Neural cell (in vitro differentiated cells): Measurements from ENCODE around the gene OBSCN. TPM values are rescaled to one million over a fixed set of nuclear protein-coding genes. Genes with fewer than 3 reads are reported as not detected.

Experiments
- H2AFZ ChIP-seq: fragments of 200-600, 300-800 bp; sonication (generic), shearing (Covaris generic); 2 replicates; pipeline ENCODE4 v1.6.0; 2014; ENCODE audit warnings: low read depth, mild to moderate bottlenecking, antibody characterized with exemption, low read length, moderate library complexity
- H3F3A ChIP-seq: fragments of 200-600 bp; shearing (Covaris generic); 2 replicates; pipeline ENCODE4 v1.6.1; 2016; ENCODE audit warnings: mild to moderate bottlenecking, moderate library complexity, mixed read lengths, antibody characterized with exemption, low read length; ENCODE audit not compliant: insufficient read depth, poor library complexity, severe bottlenecking
- H3K27ac ChIP-seq: fragments of 200-600, 300-800 bp; sonication (generic), shearing (Covaris generic); 2 replicates; pipeline ENCODE4 v1.5.1; 2014; ENCODE audit warnings: mild to moderate bottlenecking, low read length, moderate library complexity
- H3K27me3 ChIP-seq: fragments of 300-800, 200-600 bp; sonication (generic), shearing (Covaris generic); 2 replicates; pipeline ENCODE4 v1.6.0; 2014; ENCODE audit warnings: mild to moderate bottlenecking, low read depth, low read length, moderate library complexity; ENCODE audit not compliant: insufficient read depth
- H3K36me3 ChIP-seq: fragments of 300-800, 200-600 bp; sonication (generic), shearing (Covaris generic); 2 replicates; pipeline ENCODE4 v1.5.1; 2014; ENCODE audit warnings: mild to moderate bottlenecking, antibody characterized with exemption, low read length, moderate library complexity; ENCODE audit not compliant: insufficient read depth
- H3K4me2 ChIP-seq: fragments of 300-800, 200-600 bp; sonication (generic), shearing (Covaris generic); 2 replicates; pipeline ENCODE4 v1.6.0; 2014; ENCODE audit warnings: mild to moderate bottlenecking, low read length
- H3K4me3 ChIP-seq: fragments of 300-800, 200-600 bp; sonication (generic), shearing (Covaris generic); 2 replicates; pipeline ENCODE4 v1.5.1; 2014; ENCODE audit warnings: mild to moderate bottlenecking, low read length, moderate library complexity
- H3K79me2 ChIP-seq: fragments of 200-600 bp; shearing (Covaris generic); replicated peaks from 2 replicates; pipeline ENCODE4 v1.6.0; 2014; ENCODE audit warnings: mild to moderate bottlenecking, low read length, moderate library complexity; ENCODE audit not compliant: insufficient read depth
- H3K9ac ChIP-seq: fragments of 300-800, 200-600 bp; sonication (generic), shearing (Covaris generic); 2 replicates; pipeline ENCODE4 v1.6.1; 2016; ENCODE audit warnings: mild to moderate bottlenecking, low read length, mixed read lengths
- H3K9me2 ChIP-seq: fragments of 200-600 bp; shearing (Covaris generic); 2 replicates; pipeline ENCODE4 v1.6.1; 2016; ENCODE audit warnings: mild to moderate bottlenecking, low read length, mixed read lengths; ENCODE audit not compliant: insufficient read depth
- H3K9me3 ChIP-seq: fragments of 200-600, 300-800 bp; sonication (generic), shearing (Covaris generic); 2 replicates; pipeline ENCODE4 v1.6.1; 2016; ENCODE audit warnings: mild to moderate bottlenecking, mixed run types, low read length, moderate library complexity, mixed read lengths
- H4K20me1 ChIP-seq: fragments of 200-600 bp; shearing (Covaris generic); 2 replicates; pipeline ENCODE4 v1.6.1; 2016; ENCODE audit warnings: mild to moderate bottlenecking, mixed run types; ENCODE audit not compliant: insufficient read depth
- EP300 ChIP-seq: fragments of 450-650 bp; conservative IDR thresholded peaks from 2 replicates; pipeline ENCODE4 v1.6.1; 2014; ENCODE audit warnings: antibody characterized with exemption, mild to moderate bottlenecking, moderate library complexity; ENCODE audit not compliant: poor library complexity, severe bottlenecking
- EZH2 ChIP-seq: fragments of 200-600, 300-800 bp; shearing (Covaris generic), sonication (generic); IDR thresholded peaks from 2 replicates; pipeline ENCODE4 v1.6.1; 2014; ENCODE audit warnings: antibody characterized with exemption, low read length, borderline replicate concordance, mild to moderate bottlenecking; ENCODE audit not compliant: insufficient read depth, poor library complexity, severe bottlenecking
- MXI1 ChIP-seq: fragments of 450-650 bp; conservative IDR thresholded peaks from 2 replicates; pipeline ENCODE4 v1.6.1; 2014; ENCODE audit warnings: antibody characterized with exemption, mild to moderate bottlenecking; ENCODE audit not compliant: poor library complexity, severe bottlenecking
- POLR2AphosphoS5 ChIP-seq: IDR thresholded peaks from 2 replicates; pipeline ENCODE4 v1.6.1; 2012
- RAD21 ChIP-seq: fragments of 450-650 bp; conservative IDR thresholded peaks from 2 replicates; pipeline ENCODE4 v1.6.1; 2014; ENCODE audit warnings: antibody characterized with exemption, mild to moderate bottlenecking, moderate library complexity
- SMC3 ChIP-seq: fragments of 450-650 bp; conservative IDR thresholded peaks from 2 replicates; pipeline ENCODE4 v1.6.1; 2014; ENCODE audit warnings: antibody characterized with exemption, mild to moderate bottlenecking, moderate library complexity; ENCODE audit not compliant: poor library complexity
- TAF1 ChIP-seq: IDR thresholded peaks from 2 replicates; pipeline ENCODE4 v1.6.1; 2012; ENCODE audit warnings: low read depth
- polyA plus RNA-seq: library from polyadenylated mRNA; depleted of rRNA; stranded (reverse); fragments of >200 nt; gene quantifications from 2 replicates; pipeline ENCODE4 v1.2.3, GENCODE V29; 2014
- TF ChIP-seq, protein P1 (sequence below): fragments of 450-650 bp; IDR thresholded peaks from 2 replicates; pipeline ENCODE4 v1.5.1; 2014; ENCODE audit warnings: antibody characterized with exemption, mild to moderate bottlenecking, moderate library complexity; ENCODE audit not compliant: poor library complexity, severe bottlenecking
- TF ChIP-seq, protein P2 (sequence below): IDR thresholded peaks from 2 replicates; pipeline ENCODE4 v1.6.1; 2012; ENCODE audit warnings: borderline replicate concordance

Gene OBSCN
- polyA plus RNA-seq, 1 donor from 2014 or later: 7.2 TPM

DNA sequence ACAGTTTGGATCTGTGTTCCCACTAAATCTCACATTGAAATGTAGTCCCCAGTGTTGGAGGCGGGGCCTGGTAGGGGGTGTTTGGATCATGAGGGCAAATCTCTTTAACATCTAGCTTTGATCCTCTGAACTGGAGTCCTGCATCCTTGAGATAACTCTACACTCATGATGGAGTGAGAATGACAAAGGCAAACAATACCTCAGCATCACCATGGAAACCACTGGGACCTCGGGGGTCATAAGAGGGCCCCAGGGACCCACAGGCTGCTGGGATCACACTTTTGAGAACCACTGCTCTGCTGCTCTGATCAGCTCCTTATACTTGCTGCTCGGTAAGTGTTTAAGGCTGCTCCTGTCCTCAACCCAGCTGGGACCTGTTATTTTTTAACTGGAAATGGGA, 13.4 kb upstream of the OBSCN start:
- peaks cover 4% of the 10 kb centered on the region for H3K9me3 ChIP-seq
- no peaks in the 10 kb centered on the region for H3K9me2 ChIP-seq
- H3F3A ChIP-seq: no peaks in the 10 kb centered on the region
- no peak for TF ChIP-seq TAF1
- TF ChIP-seq, protein P1, sequence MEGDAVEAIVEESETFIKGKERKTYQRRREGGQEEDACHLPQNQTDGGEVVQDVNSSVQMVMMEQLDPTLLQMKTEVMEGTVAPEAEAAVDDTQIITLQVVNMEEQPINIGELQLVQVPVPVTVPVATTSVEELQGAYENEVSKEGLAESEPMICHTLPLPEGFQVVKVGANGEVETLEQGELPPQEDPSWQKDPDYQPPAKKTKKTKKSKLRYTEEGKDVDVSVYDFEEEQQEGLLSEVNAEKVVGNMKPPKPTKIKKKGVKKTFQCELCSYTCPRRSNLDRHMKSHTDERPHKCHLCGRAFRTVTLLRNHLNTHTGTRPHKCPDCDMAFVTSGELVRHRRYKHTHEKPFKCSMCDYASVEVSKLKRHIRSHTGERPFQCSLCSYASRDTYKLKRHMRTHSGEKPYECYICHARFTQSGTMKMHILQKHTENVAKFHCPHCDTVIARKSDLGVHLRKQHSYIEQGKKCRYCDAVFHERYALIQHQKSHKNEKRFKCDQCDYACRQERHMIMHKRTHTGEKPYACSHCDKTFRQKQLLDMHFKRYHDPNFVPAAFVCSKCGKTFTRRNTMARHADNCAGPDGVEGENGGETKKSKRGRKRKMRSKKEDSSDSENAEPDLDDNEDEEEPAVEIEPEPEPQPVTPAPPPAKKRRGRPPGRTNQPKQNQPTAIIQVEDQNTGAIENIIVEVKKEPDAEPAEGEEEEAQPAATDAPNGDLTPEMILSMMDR: no peak
- no peak for TF ChIP-seq RAD21
- TF ChIP-seq MXI1: no peak
- TF ChIP-seq SMC3: no peak
- TF ChIP-seq, protein P2, sequence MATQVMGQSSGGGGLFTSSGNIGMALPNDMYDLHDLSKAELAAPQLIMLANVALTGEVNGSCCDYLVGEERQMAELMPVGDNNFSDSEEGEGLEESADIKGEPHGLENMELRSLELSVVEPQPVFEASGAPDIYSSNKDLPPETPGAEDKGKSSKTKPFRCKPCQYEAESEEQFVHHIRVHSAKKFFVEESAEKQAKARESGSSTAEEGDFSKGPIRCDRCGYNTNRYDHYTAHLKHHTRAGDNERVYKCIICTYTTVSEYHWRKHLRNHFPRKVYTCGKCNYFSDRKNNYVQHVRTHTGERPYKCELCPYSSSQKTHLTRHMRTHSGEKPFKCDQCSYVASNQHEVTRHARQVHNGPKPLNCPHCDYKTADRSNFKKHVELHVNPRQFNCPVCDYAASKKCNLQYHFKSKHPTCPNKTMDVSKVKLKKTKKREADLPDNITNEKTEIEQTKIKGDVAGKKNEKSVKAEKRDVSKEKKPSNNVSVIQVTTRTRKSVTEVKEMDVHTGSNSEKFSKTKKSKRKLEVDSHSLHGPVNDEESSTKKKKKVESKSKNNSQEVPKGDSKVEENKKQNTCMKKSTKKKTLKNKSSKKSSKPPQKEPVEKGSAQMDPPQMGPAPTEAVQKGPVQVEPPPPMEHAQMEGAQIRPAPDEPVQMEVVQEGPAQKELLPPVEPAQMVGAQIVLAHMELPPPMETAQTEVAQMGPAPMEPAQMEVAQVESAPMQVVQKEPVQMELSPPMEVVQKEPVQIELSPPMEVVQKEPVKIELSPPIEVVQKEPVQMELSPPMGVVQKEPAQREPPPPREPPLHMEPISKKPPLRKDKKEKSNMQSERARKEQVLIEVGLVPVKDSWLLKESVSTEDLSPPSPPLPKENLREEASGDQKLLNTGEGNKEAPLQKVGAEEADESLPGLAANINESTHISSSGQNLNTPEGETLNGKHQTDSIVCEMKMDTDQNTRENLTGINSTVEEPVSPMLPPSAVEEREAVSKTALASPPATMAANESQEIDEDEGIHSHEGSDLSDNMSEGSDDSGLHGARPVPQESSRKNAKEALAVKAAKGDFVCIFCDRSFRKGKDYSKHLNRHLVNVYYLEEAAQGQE: no peak
- TF ChIP-seq EP300: no peak
- TF ChIP-seq POLR2AphosphoS5: no peak
- TF ChIP-seq EZH2: no peak
- H3K27ac ChIP-seq: no peak overlapping the region
- no peak overlapping the region for H2AFZ ChIP-seq
- no peak overlapping the region for H3K4me3 ChIP-seq
- no peaks in the 10 kb centered on the region for H3K27me3 ChIP-seq
- H4K20me1 ChIP-seq: no peaks in the 10 kb centered on the region
- H3K9ac ChIP-seq: no peak overlapping the region
- H3K4me2 ChIP-seq: no peak overlapping the region
- no peaks in the 10 kb centered on the region for H3K79me2 ChIP-seq
- H3K36me3 ChIP-seq: no peaks in the 10 kb centered on the region

DNA sequence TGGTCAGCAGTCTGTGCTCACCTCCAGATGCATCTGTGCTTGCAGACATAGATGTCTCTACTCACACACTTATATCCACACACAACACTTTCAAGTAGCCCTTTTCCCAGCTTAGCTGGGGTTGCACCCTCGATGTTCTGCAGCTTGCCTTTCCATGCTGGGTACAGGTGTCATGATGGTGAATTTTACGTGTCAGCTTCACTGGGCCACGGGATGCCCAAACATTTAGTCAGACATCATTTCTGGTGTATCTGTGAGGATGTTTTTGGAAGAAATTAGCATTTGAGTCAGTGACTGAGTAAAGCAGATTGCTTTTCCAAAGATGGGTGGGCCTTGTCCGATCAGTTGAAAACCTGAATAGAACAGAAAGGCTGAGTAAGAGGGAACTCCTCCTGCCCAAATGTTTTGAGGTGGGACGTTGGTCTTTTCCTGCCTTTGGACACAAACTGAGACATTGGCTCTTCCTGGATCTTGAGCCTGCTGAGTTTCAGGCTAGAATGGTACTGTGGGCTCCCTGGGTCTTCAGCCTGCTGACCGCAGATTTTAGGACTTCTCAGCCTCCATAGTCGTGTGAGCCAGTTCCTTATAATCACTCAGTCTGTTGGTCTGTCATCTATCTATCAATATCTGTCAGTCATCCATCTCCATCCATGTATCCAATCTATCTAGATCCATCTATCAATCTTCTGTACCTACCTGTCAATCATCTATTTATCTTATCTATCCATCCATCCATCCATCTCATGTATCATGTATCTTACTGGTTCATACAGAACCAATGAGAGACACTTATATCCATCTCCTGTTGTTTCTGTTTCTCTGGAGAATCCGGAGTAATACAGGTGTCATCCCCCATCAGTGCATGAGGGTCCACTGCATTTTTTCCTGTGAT, 12.7 kb upstream of the OBSCN start:
- TF ChIP-seq, protein P1: no peak
- TF ChIP-seq TAF1: no peak
- TF ChIP-seq POLR2AphosphoS5: no peak
- TF ChIP-seq, protein P2: no peak
- TF ChIP-seq MXI1: no peak
- no peak for TF ChIP-seq EZH2
- no peak for TF ChIP-seq RAD21
- no peak for TF ChIP-seq EP300
- TF ChIP-seq SMC3: no peak
- Histone ChIP-seq H3K4me3 (no peak overlapping the region), H3K27ac (no peak overlapping the region), H3F3A (no peaks in the 10 kb centered on the region), H2AFZ (no peak overlapping the region), H3K79me2 (no peaks in the 10 kb centered on the region), H3K9me3 (peaks cover 4% of the 10 kb centered on the region), H3K9me2 (no peaks in the 10 kb centered on the region), H3K4me2 (no peak overlapping the region), H4K20me1 (no peaks in the 10 kb centered on the region), H3K27me3 (no peaks in the 10 kb centered on the region), H3K9ac (no peak overlapping the region), H3K36me3 (no peaks in the 10 kb centered on the region)
